ENCODE measurements around the gene CR1L. TPM values are rescaled to one million over a fixed set of nuclear protein-coding genes. Genes with fewer than 3 reads are reported as not detected.
"Not testable (repeated sequence)": the region's sequence is repeated elsewhere in the genome, so short reads cannot be mapped to it uniquely, and the experiment has no call there.

CR1L gene
- total RNA-seq, 1 experiment from 2014 or later = not detected

DNA sequence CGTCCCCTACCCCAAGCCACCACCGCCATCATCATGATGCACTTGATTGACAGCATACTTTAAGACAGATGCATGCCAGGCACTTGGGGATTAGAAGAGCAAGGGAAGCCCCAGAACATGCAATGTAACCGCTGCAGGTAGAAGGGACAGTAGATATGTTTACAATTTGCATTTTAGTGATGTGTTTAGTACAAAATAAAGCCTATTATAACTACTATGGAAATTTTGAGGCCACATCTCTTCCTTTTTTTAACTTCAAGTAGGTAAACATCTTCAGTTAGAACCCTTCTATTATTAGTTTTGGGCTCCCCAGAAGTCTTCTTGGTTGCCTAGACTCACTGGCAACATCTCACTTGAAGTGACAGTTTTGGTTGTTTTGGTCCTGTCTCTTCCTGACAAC is 25.3 kb downstream of the CR1L start:
- no peak for DNase-seq (ENCODE audit: low read depth)
- in situ Hi-C loops (cut with HindIII; ENCODE audit: low pct_unique_long_range_greater_than_20kb, low sequenced_read_pairs) = no loop called here

DNA sequence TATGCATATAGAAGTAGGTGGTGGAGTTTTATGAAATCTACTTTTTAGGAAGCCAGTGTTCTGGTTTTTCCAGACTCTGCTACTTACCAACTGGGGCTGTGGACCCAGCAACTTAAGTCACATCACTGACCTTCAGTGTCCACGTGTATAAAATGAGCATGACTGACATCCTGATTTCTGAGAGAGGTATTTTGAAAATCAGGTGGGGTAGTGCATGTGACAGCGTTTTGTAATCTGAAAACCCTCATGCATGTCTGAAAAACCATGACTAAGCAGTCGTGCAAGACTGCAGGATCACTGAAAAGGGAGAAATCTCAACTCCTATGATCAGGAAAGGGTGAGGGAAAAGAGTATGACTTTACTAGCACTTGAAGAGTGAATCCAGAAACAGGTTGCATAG is 26.1 kb downstream of the CR1L start:
- in situ Hi-C loops (cut with HindIII; ENCODE audit: low pct_unique_long_range_greater_than_20kb, low sequenced_read_pairs) = no loop called here
- peak; percentile 68 for DNase-seq (ENCODE audit: low read depth)

DNA sequence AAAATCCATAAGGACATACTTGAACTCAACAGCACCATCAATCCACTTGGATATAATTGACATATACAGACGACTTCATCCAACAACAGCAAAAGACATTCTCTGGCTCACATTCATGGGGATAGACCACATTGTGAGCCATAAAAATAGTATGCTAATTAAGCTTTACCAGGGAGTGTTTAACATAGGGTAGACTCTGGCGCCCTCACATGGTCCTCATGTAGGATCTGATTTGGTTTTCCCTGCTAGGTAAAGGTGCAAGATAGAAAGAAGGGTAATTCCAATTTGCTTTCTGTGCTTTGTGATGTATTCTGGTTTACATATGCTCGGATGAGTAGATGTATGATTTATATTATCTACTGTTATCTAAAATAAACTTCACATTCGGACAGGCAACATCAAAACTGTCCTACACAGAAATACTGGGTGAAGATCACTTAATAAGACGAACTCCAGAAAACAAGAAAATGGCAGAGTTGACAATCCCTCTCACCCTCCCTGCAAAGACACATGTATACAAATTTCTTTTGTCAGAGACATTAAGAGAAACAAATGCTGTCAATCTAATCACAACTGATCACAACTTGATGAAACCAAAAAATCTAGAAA is 27.7 kb downstream of the CR1L start:
- in situ Hi-C loops (cut with HindIII; ENCODE audit: low pct_unique_long_range_greater_than_20kb, low sequenced_read_pairs) = no loop called here
- peak; percentile 53 for DNase-seq (ENCODE audit: low read depth)

DNA sequence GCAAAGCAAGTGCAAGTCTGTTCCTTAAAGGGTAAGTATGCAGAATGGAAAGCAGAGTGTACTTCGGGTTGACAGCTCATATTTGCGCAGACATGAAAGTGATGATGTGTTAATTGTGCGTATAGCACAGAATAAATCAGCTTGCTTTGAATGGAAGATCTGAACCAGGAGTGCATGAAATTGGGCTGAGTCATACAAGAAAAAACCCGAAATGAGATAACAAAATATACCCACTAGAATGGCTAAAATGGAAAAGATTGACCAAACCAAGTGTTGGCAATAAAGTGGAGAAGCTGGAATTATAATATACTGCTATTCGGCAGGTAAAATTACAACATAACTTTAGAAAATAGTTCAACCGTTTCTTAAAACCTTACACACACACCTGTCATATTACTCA is 28.5 kb downstream of the CR1L start:
- DNase-seq (ENCODE audit: low read depth) = no peak
- in situ Hi-C loops (cut with HindIII; ENCODE audit: low pct_unique_long_range_greater_than_20kb, low sequenced_read_pairs) = no loop called here

DNA sequence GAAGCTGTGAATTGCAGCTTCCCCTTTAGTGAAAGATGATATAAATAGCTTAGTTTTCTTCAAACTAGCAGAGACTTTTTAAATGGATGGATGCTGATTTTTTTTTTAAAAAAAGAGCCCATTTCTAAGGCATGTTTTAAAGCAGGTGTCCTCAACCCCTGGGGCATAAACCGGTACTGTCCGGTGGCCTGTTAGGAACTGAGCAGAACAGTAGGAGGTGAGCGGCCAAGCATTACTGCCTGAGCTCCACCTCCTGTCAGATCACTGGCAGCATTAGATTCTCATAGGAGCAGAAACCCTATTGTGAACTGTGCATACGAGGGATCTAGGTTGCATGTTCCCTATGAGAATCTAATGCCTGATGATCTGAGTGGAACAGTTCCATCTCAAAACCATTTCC is 31.2 kb downstream of the CR1L start:
- in situ Hi-C loops (cut with HindIII; ENCODE audit: low pct_unique_long_range_greater_than_20kb, low sequenced_read_pairs) = no loop called here
- no peak for DNase-seq (ENCODE audit: low read depth)

DNA sequence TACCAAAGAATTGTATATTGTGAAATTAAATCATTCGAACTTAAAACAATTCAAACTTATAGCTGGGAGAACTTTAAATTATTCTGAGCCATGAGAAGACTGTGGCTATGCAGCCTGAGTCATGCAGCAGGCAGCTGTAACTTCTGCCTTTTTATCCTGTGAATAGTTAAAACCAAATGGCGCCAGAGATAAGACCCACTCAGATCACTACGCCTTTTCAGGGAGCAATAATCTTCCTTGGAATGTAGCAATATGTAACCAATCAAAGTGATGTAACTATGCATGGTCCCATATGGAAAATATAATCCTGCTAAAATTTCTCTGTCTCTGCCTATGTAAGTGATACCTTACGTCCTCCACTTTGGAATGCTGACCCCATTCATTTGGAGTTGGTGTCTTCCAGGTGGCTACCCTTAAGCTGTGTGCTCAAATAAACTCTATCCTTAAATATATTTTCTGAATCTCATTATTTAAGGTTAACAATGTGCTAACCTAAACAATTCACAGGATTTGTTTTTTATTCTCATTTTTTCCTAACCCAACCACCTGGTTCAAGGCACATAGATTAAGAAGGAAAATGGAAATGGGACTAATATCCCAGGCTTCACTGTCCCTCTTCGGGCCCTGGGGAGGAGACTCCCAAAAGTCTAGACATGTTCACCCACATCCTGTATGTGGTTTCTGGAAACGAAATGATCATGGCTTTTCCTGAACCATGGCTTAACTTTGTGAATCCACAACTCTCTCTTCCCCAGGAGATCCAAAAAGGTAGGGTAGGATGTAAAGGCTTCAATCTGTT is 35.9 kb downstream of the CR1L start:
- DNase-seq (ENCODE audit: low read depth); in situ Hi-C loops (cut with HindIII; ENCODE audit: low pct_unique_long_range_greater_than_20kb, low sequenced_read_pairs): not testable (repeated sequence)

DNA sequence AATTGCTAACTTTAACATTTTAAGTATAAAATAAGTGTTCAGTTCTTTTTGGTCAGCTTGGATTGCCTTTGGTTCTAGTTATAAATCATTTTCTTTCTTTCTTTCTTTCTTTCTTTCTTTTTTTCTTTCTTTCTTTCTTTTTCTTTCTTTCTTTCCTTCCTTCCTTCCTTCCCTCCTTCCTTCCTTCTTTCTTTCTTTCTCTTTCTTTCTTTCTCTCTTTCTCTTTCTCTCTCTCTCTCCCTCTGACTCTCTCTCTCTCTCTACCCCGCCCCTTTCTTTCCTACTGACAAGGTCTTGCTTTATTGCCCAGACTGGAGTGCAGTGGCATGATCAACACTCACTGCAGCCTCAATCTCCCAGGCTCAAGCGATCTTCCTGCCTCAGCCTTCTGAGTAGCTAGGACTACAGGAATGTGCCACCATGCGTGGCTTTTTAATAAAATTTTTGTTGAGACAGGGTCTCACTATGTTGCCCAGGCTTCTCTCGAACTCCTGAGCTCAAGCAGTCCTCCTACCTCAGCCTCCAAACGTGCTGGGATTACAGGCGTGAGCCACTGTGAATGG is 38.0 kb downstream of the CR1L start:
- in situ Hi-C loops (cut with HindIII; ENCODE audit: low pct_unique_long_range_greater_than_20kb, low sequenced_read_pairs); DNase-seq (ENCODE audit: low read depth): not testable (repeated sequence)

DNA sequence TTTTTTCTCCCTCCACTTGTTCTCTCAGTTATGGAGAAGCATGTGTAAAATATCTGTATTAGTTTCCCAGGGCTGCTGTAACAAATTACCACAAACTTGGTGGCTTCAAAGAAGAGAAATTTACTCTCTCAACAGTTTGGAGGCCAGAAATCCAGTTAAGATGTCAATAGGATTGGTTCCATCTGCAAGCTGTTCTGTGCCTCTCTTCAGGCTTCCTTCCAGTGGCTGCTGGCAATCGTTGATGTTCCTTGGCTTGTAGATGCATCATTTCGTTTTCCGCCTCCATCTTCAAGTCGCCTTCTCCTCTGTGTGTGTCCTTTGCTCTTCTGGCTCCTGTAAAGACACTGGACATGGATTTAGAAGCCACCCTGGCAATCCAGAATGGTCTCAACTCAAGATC is 45.6 kb downstream of the CR1L start:
- DNase-seq (ENCODE audit: low read depth); in situ Hi-C loops (cut with HindIII; ENCODE audit: low pct_unique_long_range_greater_than_20kb, low sequenced_read_pairs): not testable (repeated sequence)

DNA sequence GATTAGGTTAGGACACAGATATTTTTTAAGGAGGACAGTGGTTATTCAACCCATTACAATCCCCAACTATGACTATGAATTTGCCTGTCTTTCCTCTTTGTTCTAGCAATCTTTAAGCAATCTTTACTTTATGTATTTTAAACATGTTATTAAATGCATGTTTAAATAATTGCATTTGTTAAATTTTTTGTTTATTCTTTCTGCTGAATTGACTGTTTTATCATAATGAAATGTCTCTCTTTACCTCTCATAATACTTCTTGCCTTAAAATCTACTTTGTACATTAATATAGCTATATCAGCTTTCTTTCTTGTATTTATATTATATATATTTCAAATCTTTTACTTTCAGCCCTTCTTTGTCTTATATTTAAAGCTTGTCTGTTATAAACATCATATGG is 46.1 kb downstream of the CR1L start:
- DNase-seq (ENCODE audit: low read depth) = no peak
- in situ Hi-C loops (cut with HindIII; ENCODE audit: low pct_unique_long_range_greater_than_20kb, low sequenced_read_pairs) = no loop called here

DNA sequence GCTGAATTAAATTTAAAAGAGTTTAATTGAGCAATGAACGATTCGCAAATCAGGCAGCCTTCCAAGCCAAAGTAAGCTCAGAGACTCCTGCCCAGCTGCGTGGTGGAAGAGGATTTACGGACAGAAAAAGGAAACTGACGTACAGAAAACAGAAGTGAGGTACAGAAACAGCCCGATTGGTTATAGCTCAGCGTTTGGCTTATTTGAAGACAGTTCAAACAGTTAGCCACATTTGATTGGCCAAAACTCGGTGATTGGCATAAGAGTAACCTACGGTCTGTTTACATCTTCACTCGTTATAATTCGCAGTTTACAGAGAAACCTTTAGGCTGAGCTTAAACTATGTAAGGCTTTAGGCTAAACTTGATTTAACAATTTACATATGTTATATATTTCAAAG is 46.9 kb downstream of the CR1L start:
- DNase-seq (ENCODE audit: low read depth) = no peak
- in situ Hi-C loops (cut with HindIII; ENCODE audit: low pct_unique_long_range_greater_than_20kb, low sequenced_read_pairs) = no loop called here

DNA sequence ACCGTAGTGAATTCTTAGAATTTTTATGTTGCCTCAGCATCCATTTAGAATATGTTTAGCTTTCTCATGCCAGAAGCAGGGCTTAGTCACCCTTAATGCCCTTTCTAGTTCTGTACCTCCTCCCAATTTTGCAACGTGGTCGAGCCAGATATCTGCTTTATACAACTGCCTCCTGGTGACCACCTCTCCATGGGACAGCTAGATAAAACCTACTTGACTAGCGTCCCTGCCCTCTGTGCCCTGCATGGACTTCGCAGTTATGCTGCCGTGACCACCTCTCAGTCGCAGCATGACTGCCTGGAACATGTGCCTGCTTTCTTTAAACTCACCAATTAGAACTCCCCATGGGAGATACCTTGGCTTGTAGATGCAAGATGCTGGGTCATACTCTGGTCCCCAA is 47.4 kb downstream of the CR1L start:
- DNase-seq (ENCODE audit: low read depth); in situ Hi-C loops (cut with HindIII; ENCODE audit: low pct_unique_long_range_greater_than_20kb, low sequenced_read_pairs): not testable (repeated sequence)

DNA sequence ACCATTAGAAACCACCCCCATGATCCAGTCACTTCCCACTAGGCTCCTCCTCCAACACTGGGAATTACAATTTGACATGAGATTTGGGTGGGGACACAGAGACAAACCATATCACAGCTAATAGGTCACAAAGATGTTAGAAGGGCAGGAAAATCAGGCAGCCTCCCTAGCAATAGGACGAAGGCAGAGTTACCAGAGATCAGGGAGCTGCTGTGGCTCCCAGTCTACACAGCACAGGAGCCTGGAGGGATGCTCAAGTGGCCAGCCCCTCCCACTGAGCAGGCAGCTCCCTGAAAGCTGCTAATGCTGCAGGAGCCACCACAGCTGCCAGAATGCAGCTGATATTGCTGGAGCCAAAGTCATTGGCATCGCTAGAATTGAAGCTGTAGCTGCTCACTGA is 51.0 kb downstream of the CR1L start:
- in situ Hi-C loops (cut with HindIII; ENCODE audit: low pct_unique_long_range_greater_than_20kb, low sequenced_read_pairs) = no loop called here
- DNase-seq (ENCODE audit: low read depth) = no peak

DNA sequence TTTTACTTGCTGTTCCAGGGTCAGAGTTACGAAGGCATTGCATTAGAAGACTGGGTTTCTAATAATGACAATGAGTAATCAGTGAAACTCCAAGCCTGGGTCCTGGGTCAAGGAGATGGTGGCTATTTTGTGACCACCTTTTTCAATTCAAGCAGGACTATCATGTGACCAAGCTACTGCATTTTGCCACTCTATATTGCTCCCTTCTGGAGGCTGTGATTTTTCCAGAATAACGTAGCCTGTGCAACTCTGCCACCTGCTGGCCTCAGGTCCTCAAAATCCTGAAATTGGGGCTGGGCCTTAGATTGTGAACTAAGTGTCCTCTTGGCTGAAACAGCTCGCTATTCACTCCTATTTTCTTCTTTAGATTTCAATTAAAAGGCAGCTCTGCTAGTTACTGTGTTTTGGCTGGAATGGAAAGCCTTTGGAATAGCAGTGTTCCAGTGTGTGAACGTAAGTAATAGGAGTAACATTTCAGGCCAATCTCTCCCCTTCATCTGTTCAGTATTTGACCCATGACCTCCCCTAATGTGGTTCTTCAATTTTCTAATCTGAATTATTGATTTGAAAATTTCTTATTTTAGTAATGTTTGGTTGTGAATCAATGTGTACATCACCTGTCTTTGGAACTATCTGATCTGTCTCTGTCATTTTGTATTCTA is 54.0 kb downstream of the CR1L start:
- DNase-seq (ENCODE audit: low read depth) = peak; percentile 58
- in situ Hi-C loops (cut with HindIII; ENCODE audit: low pct_unique_long_range_greater_than_20kb, low sequenced_read_pairs) = no loop called here

DNA sequence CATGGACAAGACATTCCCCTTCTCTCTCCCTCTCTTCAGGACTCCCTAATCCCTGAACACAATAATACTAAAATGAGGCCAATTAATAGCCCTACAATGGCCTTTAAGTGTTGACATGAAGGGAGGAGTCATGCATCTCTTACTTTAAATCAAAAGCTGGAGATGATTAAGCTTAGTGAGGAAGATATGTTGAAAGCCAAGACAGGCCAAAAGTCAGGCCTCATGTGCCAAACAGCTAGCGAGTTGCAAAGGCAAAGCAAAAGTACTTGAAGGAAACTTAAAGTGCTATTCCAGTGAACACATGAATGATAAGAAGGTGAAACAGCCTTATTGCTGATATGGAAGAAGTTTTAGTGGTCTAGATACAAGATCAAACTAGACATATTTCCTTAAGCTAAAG is 57.4 kb downstream of the CR1L start:
- in situ Hi-C loops (cut with HindIII; ENCODE audit: low pct_unique_long_range_greater_than_20kb, low sequenced_read_pairs) = no loop called here
- DNase-seq (ENCODE audit: low read depth) = no peak

DNA sequence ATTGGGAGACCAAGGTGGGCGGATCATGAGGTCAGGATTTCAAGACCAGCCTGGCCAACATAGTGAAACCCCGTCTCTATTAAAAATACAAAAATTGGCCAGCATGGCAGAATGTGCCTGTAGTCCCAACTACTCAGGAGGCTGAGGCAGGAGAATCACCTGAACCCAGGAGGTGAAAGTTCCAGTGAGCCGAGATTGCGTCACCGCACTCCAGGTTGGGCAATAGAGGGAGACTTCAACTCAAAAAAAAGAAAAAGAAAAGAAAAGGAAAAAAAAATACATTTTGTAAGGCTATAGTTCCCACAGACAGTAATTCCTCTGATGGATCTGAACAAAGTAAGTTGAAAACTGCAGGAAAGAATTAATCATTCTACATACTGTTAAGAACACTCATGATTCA is 58.8 kb downstream of the CR1L start:
- in situ Hi-C loops (cut with HindIII; ENCODE audit: low pct_unique_long_range_greater_than_20kb, low sequenced_read_pairs) = no loop called here
- DNase-seq (ENCODE audit: low read depth) = no peak

DNA sequence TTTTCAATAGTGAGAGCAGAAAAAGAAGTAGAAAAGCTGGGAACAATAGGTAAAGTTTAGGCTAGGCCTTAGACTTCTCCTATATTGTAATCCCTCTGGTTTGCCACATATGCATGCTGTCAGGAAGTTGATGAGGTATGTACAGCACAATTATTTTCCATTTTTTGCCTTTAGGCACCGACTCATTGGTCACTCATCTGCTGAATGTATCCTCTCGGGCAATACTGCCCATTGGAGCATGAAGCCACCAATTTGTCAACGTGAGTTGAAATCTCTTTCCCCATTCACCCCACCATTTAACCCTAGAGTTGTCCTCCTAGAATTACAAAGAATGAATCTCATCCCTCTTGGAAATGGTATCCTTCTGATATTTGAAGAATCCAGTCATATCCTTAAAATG is 63.1 kb downstream of the CR1L start:
- DNase-seq (ENCODE audit: low read depth) = peak; percentile 47
- in situ Hi-C loops (cut with HindIII; ENCODE audit: low pct_unique_long_range_greater_than_20kb, low sequenced_read_pairs) = not testable (repeated sequence)

DNA sequence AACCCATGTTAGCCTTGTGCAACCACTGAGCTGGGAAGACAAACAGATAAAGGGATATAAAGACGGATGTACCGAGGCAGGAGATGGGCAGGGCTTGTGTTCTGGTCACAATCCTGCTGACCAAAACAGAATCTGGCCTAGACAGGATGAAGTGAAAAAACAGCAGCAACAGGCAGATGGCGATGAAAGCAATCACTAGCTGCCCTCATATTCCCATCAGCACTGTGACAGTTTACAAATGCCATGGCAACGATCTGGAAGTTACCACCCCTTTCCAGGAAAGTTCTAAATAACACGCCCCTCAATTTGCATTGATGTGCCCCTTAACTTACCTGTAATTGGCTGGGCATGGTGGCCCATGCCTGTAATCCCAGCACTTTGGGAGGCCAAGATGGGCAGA is 66.4 kb downstream of the CR1L start:
- in situ Hi-C loops (cut with HindIII; ENCODE audit: low pct_unique_long_range_greater_than_20kb, low sequenced_read_pairs) = no loop called here
- peak; percentile 39 for DNase-seq (ENCODE audit: low read depth)

DNA sequence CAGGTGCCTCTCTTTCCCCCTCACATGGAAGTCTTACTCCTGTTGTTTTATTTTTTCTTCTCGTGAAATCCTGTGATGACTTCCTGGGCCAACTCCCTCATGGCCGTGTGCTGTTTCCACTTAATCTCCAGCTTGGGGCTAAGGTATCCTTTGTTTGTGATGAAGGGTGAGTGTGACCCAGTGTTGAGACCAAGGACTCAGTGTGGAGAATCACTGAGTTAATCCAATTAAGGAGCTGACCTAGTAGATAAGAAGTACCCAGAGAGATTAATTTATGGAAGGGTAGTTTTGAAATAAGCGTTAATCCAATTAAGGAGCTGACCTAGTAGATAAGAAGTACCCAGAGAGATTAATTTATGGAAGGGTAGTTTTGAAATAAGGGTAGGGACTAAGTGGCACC is 67.8 kb downstream of the CR1L start:
- DNase-seq (ENCODE audit: low read depth); in situ Hi-C loops (cut with HindIII; ENCODE audit: low pct_unique_long_range_greater_than_20kb, low sequenced_read_pairs): not testable (repeated sequence)

DNA sequence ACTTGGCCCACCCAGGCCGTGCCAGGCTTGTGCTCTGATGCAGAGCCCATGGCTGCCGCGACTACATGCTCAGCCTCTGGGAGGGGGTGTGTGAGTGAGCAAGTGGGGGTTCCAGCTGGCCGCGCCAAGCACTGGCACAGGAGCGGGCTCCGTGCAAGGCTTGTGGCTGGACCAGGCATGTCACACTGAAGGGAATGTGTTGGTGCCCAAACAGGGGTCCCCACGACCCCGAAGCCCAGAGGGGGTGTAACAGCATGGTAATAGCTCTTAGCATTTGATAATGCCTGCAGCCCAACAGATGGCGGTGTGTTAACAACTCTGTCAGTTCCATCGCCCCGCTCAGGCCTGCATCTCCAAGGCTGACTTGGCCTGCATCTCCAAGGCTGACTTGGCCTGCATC is 68.6 kb downstream of the CR1L start:
- no peak for DNase-seq (ENCODE audit: low read depth)
- in situ Hi-C loops (cut with HindIII; ENCODE audit: low pct_unique_long_range_greater_than_20kb, low sequenced_read_pairs) = no loop called here

Measured in Caki2 (cell line).